ENCODE data around the gene CST8. TPM values are rescaled to one million over a fixed set of nuclear protein-coding genes. Genes with fewer than 3 reads are reported as not detected.

CST8 gene
- total RNA-seq, 3 donors from 2014 or later = not detected

GRCh38 chr20:23544133-23544532, 53.2 kb downstream of the CST8 start:
- Mint-ChIP-seq H3K9me3 (no peaks in the 10 kb centered on the region), H3K36me3 (ENCODE audit: insufficient read depth) (no peaks in the 10 kb centered on the region), H3K27me3 (ENCODE audit: low read depth) (peaks cover 6% of the 10 kb centered on the region), H3K4me1 (ENCODE audit: low read depth) (no peaks in the 10 kb centered on the region), H3K4me3 (no peak overlapping the region)
- DNase-seq (no peak), ATAC-seq (no peak)

Other genes starting within 250 kb of the CST8 start
- gene NXT1, start 140.3 kb upstream of the CST8 start, total RNA-seq = 10 to 100 TPM; 66.8 to 79.7 (median 75.9) TPM
- gene GZF1, start 128.9 kb upstream of the CST8 start, total RNA-seq = 10 to 100 TPM in 2 of 3 donors, 1 to 10 TPM in 1; 8.5 to 10.3 (median 10.2) TPM
- 1 to 10 TPM; 2.5 to 5.2 (median 3.5) TPM for gene NAPB, start 69.6 kb upstream of the CST8 start, total RNA-seq
- not detected for gene CSTL1, start 51.4 kb upstream of the CST8 start, total RNA-seq
- not detected for gene CST11, start 38.2 kb upstream of the CST8 start, total RNA-seq
- gene CST9L, start 77.4 kb downstream of the CST8 start, total RNA-seq = not detected
- gene CST9, start 114.8 kb downstream of the CST8 start, total RNA-seq = not detected
- 1 to 10 TPM; 1.8 to 2.6 (median 2.0) TPM for gene CST3, start 146.8 kb downstream of the CST8 start, total RNA-seq
- gene CST4, start 197.9 kb downstream of the CST8 start, total RNA-seq = not detected

All from activated T-cell treated with anti-CD3 and anti-CD28 coated beads, Interleukin-2, amount 50 U/mL, for 4 hours (primary cell).